LNCAP (cell line): ENCODE results near the gene CYP26C1.

Experiments
- CTCF ChIP-seq: fragments of 450-650 bp; IDR thresholded peaks from 2 replicates; pipeline ENCODE4 v1.5.1; 2017; ENCODE audit warnings: mild to moderate bottlenecking

CYP26C1 gene

GRCh38 chr10:93032105-93032808 lies 28.3 kb upstream of the CYP26C1 start:
- no peak for TF ChIP-seq CTCF

- TF ChIP-seq CTCF = no peak
These were observed 27.8 kb upstream of the CYP26C1 start for GRCh38 chr10:93032809-93033137.

GRCh38 chr10:93034426-93034825 lies 26.2 kb upstream of the CYP26C1 start:
- no peak for TF ChIP-seq CTCF

- TF ChIP-seq CTCF = no peak
These were observed 21.5 kb upstream of the CYP26C1 start for GRCh38 chr10:93039110-93039509.

GRCh38 chr10:93039721-93040120 lies 20.9 kb upstream of the CYP26C1 start:
- peak; percentile 54 for TF ChIP-seq CTCF

GRCh38 chr10:93054486-93054885 lies 6.1 kb upstream of the CYP26C1 start:
- no peak for TF ChIP-seq CTCF

GRCh38 chr10:93058139-93058538 lies 2.5 kb upstream of the CYP26C1 start:
- TF ChIP-seq CTCF = no peak
